Nephron (organoid): ENCODE results near the gene TFAM.

Experiments used
- H3K27ac Mint-ChIP-seq, 3 experiments: 2 replicates each; pipeline ENCODE4 v1.8.0; 2020; ENCODE audit warnings: mixed read lengths in 3 of 3, mild to moderate bottlenecking in 2 of 3, moderate library complexity in 1 of 3
- H3K27me3 Mint-ChIP-seq: 2 replicates; pipeline ENCODE4 v1.8.0; 2021; ENCODE audit warnings: low read depth, mild to moderate bottlenecking, moderate library complexity, mixed read lengths
- H3K36me3 Mint-ChIP-seq: 2 replicates; pipeline ENCODE4 v1.8.0; 2020; ENCODE audit warnings: low read depth, mixed read lengths
- H3K4me1 Mint-ChIP-seq: 2 replicates; pipeline ENCODE4 v1.8.0; 2020; ENCODE audit warnings: mixed read lengths
- H3K4me3 Mint-ChIP-seq, 3 experiments: 2 replicates each; pipeline ENCODE4 v1.8.0; 2020; ENCODE audit warnings: mild to moderate bottlenecking in 3 of 3, mixed read lengths in 3 of 3, moderate library complexity in 2 of 3
- H3K9me3 Mint-ChIP-seq: 2 replicates; pipeline ENCODE4 v1.8.0; 2020; ENCODE audit warnings: mixed read lengths
- CTCF ChIP-seq, 3 experiments: fragments of 200-600 bp; sonication (generic); IDR thresholded peaks; one replicate each; pipeline ENCODE4 v1.5.0; 2021; ENCODE audit warnings: antibody characterized with exemption in 3 of 3; ENCODE audit not compliant: unreplicated experiment in 3 of 3

The TFAM gene

GRCh38 chr10:58394471-58394870, 9.3 kb downstream of the TFAM start:
- Mint-ChIP-seq H3K4me1 (no peaks in the 10 kb centered on the region), H3K4me3 (no peak overlapping the region), H3K27me3 (no peaks in the 10 kb centered on the region), H3K36me3 (peaks cover 65% of the 10 kb centered on the region), H3K9me3 (no peaks in the 10 kb centered on the region), H3K27ac (no peak overlapping the region)
- TF ChIP-seq CTCF (IDR thresholded peaks at IDR 0.05; ENCODE audit: unreplicated experiment in 3 of 3) = no peak

GRCh38 chr10:58396057-58396456, 10.8 kb downstream of the TFAM start:
- no peak overlapping the region for H3K4me3 Mint-ChIP-seq
- no peaks in the 10 kb centered on the region for H3K4me1 Mint-ChIP-seq
- peaks cover 55% of the 10 kb centered on the region for H3K36me3 Mint-ChIP-seq
- no peaks in the 10 kb centered on the region for H3K27me3 Mint-ChIP-seq
- no peak overlapping the region for H3K27ac Mint-ChIP-seq
- no peak for TF ChIP-seq CTCF (IDR thresholded peaks at IDR 0.05; ENCODE audit: unreplicated experiment in 3 of 3)
- H3K9me3 Mint-ChIP-seq = no peaks in the 10 kb centered on the region

- no peak for TF ChIP-seq CTCF (IDR thresholded peaks at IDR 0.05; ENCODE audit: unreplicated experiment in 3 of 3)
- H3K27me3 Mint-ChIP-seq = no peaks in the 10 kb centered on the region
- H3K4me1 Mint-ChIP-seq = no peaks in the 10 kb centered on the region
- no peak overlapping the region for H3K4me3 Mint-ChIP-seq
- H3K9me3 Mint-ChIP-seq = no peaks in the 10 kb centered on the region
- peaks cover 46% of the 10 kb centered on the region for H3K36me3 Mint-ChIP-seq
- H3K27ac Mint-ChIP-seq = no peak overlapping the region
Measured at GRCh38 chr10:58397830-58398229, 12.6 kb downstream of the TFAM start.

- no peaks in the 10 kb centered on the region for H3K9me3 Mint-ChIP-seq
- TF ChIP-seq CTCF (IDR thresholded peaks at IDR 0.05; ENCODE audit: unreplicated experiment in 3 of 3) = no peak
- no peak overlapping the region for H3K27ac Mint-ChIP-seq
- no peak overlapping the region for H3K4me3 Mint-ChIP-seq
- H3K4me1 Mint-ChIP-seq = no peaks in the 10 kb centered on the region
- peaks cover 34% of the 10 kb centered on the region for H3K36me3 Mint-ChIP-seq
- no peaks in the 10 kb centered on the region for H3K27me3 Mint-ChIP-seq
Measured at GRCh38 chr10:58399410-58399809, 14.2 kb downstream of the TFAM start.

- Mint-ChIP-seq H3K27me3 (no peaks in the 10 kb centered on the region), H3K36me3 (peaks cover 23% of the 10 kb centered on the region), H3K27ac (no peak overlapping the region), H3K9me3 (no peaks in the 10 kb centered on the region), H3K4me1 (no peaks in the 10 kb centered on the region), H3K4me3 (no peak overlapping the region)
- no peak for TF ChIP-seq CTCF (IDR thresholded peaks at IDR 0.05; ENCODE audit: unreplicated experiment in 3 of 3)
Measured at GRCh38 chr10:58400609-58401008, 15.4 kb downstream of the TFAM start.

GRCh38 chr10:58404001-58404400, 18.8 kb downstream of the TFAM start:
- H3K4me1 Mint-ChIP-seq = no peaks in the 10 kb centered on the region
- TF ChIP-seq CTCF (IDR thresholded peaks at IDR 0.05; ENCODE audit: unreplicated experiment in 3 of 3) = no peak
- peaks cover 9% of the 10 kb centered on the region for H3K36me3 Mint-ChIP-seq
- H3K27me3 Mint-ChIP-seq = no peaks in the 10 kb centered on the region
- no peak overlapping the region for H3K4me3 Mint-ChIP-seq
- H3K9me3 Mint-ChIP-seq = no peaks in the 10 kb centered on the region
- H3K27ac Mint-ChIP-seq = no peak overlapping the region
